ENCODE results near the gene PCBD1.

The PCBD1 gene

GRCh38 chr10:70912556-70912955 lies 24.2 kb upstream of the PCBD1 start:
- Histone ChIP-seq H3K27me3 (peaks cover 0 to 30% of the 10 kb centered on the region in 2 donors), H3K9me3 (no peaks in the 10 kb centered on the region), H3K36me3 (no peaks in the 10 kb centered on the region), H3K4me1 (no peaks in the 10 kb centered on the region), H3K4me3 (no peak overlapping the region), H3K27ac (no peak overlapping the region)
- peak in 1 of 2 donors; percentile 21 for DNase-seq
- intact Hi-C loops (cut with DNase I; ENCODE audit: low total_unique reads), result no loop called here
- TF ChIP-seq CTCF (IDR thresholded peaks at IDR 0.05), result no peak

DNA sequence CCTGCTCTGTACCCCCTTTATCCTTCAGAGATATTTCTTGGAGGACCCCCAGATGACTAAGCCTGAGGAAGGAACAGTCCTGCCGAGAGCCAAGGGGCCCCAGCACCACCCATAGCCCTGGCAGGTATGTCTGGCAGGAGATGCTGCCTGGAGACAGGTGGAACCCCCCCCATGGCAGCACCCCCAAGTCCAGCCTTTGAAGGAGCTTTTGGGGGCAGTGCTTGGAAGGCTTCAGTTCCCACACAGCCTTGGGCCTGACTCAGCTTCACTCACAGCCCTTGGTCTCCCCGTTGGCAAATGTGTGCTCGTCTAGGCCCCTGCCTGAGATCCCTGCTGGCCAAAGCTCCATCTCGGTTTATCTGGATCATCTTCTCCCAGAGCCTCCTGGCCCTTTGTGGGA lies 23.0 kb upstream of the PCBD1 start:
- no peak overlapping the region for H3K4me3 ChIP-seq
- intact Hi-C loops (cut with DNase I; ENCODE audit: low total_unique reads), result no loop called here
- no peak overlapping the region for H3K27ac ChIP-seq
- H3K36me3 ChIP-seq, result no peaks in the 10 kb centered on the region
- H3K27me3 ChIP-seq, result peaks cover 0 to 21% of the 10 kb centered on the region in 2 donors
- H3K4me1 ChIP-seq, result no peaks in the 10 kb centered on the region
- H3K9me3 ChIP-seq, result no peaks in the 10 kb centered on the region
- peak in 1 of 2 donors; percentile 51 for DNase-seq
- no peak for TF ChIP-seq CTCF (IDR thresholded peaks at IDR 0.05)

- peak; percentile 10 to 59 for DNase-seq
- H3K27me3 ChIP-seq, result peaks cover 0 to 25% of the 10 kb centered on the region in 2 donors
- H3K4me3 ChIP-seq, result no peak overlapping the region
- H3K36me3 ChIP-seq, result no peaks in the 10 kb centered on the region
- no peak for TF ChIP-seq CTCF (IDR thresholded peaks at IDR 0.05)
- H3K4me1 ChIP-seq, result no peaks in the 10 kb centered on the region
- intact Hi-C loops (cut with DNase I; ENCODE audit: low total_unique reads), result no loop called here
- H3K27ac ChIP-seq, result no peak overlapping the region
- H3K9me3 ChIP-seq, result no peaks in the 10 kb centered on the region
These were observed 22.3 kb upstream of the PCBD1 start for GRCh38 chr10:70910486-70911341.

DNA sequence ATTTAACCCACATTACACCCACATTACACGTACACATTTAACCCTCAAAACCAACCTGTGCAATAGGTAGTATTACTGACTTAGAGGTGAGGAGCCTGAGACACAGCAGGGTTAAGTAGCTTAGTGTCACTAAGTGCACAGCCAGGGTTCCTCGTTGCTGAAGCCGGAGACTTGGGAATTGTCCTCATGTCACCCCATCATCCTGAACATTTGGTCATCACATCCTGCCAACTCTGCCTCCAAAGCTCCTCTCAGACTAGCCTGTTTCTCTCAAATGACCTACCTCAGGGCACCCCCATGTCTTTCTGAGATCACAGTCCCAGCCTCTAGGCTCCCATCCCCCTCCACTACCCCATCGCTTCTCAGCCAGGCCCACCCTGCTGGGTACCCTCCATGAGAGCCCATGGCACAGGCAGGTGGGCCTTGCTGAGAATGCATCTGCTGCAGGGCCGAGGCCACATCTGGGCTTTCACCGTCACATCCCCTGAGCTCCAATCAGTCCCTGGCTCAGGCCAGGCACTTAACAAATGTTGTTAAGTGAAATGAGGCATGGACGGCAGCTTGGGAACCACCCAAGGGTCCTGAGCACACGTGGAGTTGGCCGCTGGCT lies 21.1 kb upstream of the PCBD1 start:
- no peak for TF ChIP-seq CTCF (IDR thresholded peaks at IDR 0.05)
- Histone ChIP-seq H3K4me1 (no peaks in the 10 kb centered on the region), H3K4me3 (no peak overlapping the region), H3K36me3 (no peaks in the 10 kb centered on the region), H3K27me3 (peaks cover 0 to 17% of the 10 kb centered on the region in 2 donors), H3K27ac (no peak overlapping the region), H3K9me3 (no peaks in the 10 kb centered on the region)
- DNase-seq, result peak in 1 of 2 donors; percentile 39
- intact Hi-C loops (cut with DNase I; ENCODE audit: low total_unique reads), result no loop called here

DNA sequence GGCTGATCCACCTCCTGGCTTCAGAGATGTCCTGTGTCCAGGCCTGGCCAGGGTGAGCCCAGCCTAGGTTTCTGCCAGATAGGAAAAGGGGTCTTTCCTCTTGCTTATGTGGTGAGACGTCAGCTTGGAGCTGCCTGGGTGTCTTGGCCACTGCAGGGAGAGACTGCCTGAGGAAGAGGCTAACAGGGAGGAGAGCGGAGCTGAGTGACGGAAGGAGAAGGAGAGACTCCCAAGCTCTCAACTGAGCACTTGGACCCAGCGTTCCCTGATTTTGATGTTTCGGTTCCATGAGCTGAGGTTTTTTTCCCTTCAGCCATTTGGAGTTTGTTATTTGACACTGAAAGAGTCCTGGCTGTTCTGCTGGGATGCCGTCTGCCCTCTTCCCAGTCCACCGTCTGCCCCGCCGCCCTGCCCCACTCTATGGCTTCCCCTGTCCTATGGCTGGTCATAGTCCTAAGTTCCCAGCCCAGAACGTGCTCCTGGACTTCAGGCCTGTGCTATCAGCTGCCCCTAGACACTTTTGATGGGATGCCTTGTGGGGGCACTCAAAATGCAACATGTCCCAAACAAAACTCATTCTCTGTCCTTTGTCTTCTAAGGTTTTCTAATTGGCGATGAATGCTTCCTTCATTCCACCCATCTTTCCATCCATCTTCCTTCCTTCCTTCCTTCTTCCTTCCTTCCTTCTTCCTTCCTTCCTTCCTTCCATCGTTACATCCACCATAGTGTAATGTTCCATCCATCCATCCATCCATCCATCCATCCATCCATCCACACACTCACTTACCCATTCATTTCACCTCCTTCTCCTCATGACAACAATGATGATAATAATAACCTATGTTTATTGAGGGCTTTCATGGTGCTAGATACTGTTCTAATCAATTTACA lies 20.3 kb upstream of the PCBD1 start:
- H3K4me3 ChIP-seq, result no peak overlapping the region
- DNase-seq, result peak; percentile 13 to 49
- no peaks in the 10 kb centered on the region for H3K36me3 ChIP-seq
- H3K9me3 ChIP-seq, result no peaks in the 10 kb centered on the region
- peaks cover 0 to 16% of the 10 kb centered on the region in 2 donors for H3K27me3 ChIP-seq
- H3K27ac ChIP-seq, result no peak overlapping the region
- intact Hi-C loops (cut with DNase I; ENCODE audit: low total_unique reads), result no loop called here
- no peaks in the 10 kb centered on the region for H3K4me1 ChIP-seq
- no peak for TF ChIP-seq CTCF (IDR thresholded peaks at IDR 0.05)
